Measurements from ENCODE around the gene SLC22A3. TPM values are rescaled to one million over a fixed set of nuclear protein-coding genes. Genes with fewer than 3 reads are reported as not detected.
"Not testable (repeated sequence)": the region's sequence is repeated elsewhere in the genome, so short reads cannot be mapped to it uniquely, and the experiment has no call there.

SLC22A3 gene
- total RNA-seq, 1 experiment from 2014 or later = not detected

DNA sequence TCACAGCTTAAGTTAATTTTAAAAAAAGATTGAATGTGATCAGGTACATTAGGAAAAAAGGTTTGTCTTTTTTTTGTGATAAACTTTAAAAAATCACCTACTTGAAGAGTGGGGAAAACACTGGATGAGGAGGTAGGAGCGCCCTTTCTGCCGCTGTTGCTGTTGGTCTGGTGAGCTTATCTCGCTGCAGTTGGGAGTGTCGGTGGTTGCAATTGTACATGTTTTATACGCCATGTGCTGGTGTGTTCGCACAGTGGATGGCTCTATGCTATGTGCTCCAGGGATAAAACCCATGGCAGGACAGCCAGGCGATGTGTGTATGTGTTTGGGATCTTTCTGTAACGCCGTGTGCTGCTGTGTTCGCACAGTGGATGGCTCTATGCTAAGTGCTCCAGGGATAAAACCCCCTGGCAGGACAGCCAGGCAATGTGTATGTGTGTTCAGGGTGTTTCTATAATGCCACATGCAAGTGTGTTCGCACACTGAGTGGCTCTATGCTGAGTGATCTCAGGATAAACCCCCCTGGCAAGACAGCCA lies 1.7 kb downstream of the SLC22A3 start:
- no peaks in the 10 kb centered on the region for H3K36me3 ChIP-seq
- no peaks in the 10 kb centered on the region for H3K4me1 ChIP-seq
- peaks cover 11% of the 10 kb centered on the region for H3K27me3 ChIP-seq
- DNase-seq = no peak
- H3K9me3 ChIP-seq (replicated peaks) = no peaks in the 10 kb centered on the region
- H3K27ac ChIP-seq = no peak overlapping the region
- no peak overlapping the region for H3K4me3 ChIP-seq

DNA sequence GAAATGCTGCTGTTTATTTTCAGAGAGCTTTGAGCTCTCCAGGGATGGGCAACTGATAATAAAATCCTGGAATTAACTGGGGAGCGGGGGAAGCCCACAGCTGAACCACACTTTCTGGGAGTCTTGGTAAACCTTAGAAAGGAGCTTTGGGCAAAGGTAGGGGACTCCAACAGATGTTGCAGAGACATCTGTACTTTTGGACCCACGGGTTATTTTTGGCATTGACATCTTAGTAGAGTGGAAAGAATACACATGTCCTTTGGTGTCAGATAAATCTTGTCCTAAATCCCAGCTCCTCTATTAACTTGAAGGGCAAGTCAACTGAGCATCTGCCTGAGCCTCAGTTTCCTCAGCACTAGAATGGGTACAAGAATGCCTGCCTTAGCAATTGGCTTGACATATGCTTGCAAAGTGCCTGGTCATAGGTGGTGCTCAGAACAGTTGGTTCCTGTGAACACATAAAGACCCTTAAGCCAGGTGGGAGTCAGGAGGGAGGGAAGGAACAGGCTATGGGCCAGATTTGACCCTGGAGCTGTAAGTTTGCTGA lies 5.8 kb downstream of the SLC22A3 start:
- H3K4me3 ChIP-seq = no peak overlapping the region
- peaks cover 14% of the 10 kb centered on the region for H3K27me3 ChIP-seq
- H3K9me3 ChIP-seq (replicated peaks) = no peaks in the 10 kb centered on the region

GRCh38 chr6:160355001-160355400 lies 6.8 kb downstream of the SLC22A3 start:
- Histone ChIP-seq H3K9me3 (replicated peaks) (no peaks in the 10 kb centered on the region), H3K27me3 (peaks cover 15% of the 10 kb centered on the region)
- DNase-seq = no peak

More for the DNA sequence above, 5.8 kb downstream of the SLC22A3 start:
- Histone ChIP-seq H3K4me1 (no peaks in the 10 kb centered on the region), H3K36me3 (no peaks in the 10 kb centered on the region), H3K27ac (no peak overlapping the region)
- no peak for DNase-seq

GRCh38 chr6:160356074-160356744 lies 8.0 kb downstream of the SLC22A3 start:
- no peak for DNase-seq
- no peaks in the 10 kb centered on the region for H3K9me3 ChIP-seq (replicated peaks)
- H3K27me3 ChIP-seq = peaks cover 17% of the 10 kb centered on the region
- no peak overlapping the region for H3K4me3 ChIP-seq
- H3K4me1 ChIP-seq = no peaks in the 10 kb centered on the region
- no peaks in the 10 kb centered on the region for H3K36me3 ChIP-seq
- no peak overlapping the region for H3K27ac ChIP-seq

More at GRCh38 chr6:160355001-160355400, 6.8 kb downstream of the SLC22A3 start:
- H3K27ac ChIP-seq = no peak overlapping the region
- H3K36me3 ChIP-seq = no peaks in the 10 kb centered on the region
- H3K4me3 ChIP-seq = no peak overlapping the region
- H3K4me1 ChIP-seq = no peaks in the 10 kb centered on the region

DNA sequence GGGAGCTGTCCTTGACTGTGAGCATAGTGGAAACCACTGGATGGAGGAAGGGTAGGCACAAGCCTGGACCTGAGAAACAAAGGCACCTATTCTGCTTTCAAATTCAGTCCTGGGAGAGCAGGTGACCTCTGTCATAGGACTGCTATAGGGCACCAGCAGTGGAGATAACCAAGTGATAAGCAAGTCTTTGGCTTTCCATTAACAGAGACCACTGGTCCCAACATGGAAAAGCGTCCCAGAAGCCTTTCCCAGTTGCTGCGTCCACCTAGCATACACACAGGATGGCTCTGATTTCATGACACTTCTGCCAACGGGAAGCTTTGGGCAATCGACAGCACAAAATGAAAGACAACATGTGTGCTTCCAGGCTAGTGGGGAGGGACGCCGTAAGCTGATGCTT lies 8.9 kb downstream of the SLC22A3 start:
- Histone ChIP-seq H3K9me3 (replicated peaks) (no peaks in the 10 kb centered on the region), H3K4me3 (no peak overlapping the region), H3K27me3 (peaks cover 11% of the 10 kb centered on the region), H3K36me3 (no peaks in the 10 kb centered on the region), H3K27ac (no peak overlapping the region), H3K4me1 (no peaks in the 10 kb centered on the region)
- no peak for DNase-seq

DNA sequence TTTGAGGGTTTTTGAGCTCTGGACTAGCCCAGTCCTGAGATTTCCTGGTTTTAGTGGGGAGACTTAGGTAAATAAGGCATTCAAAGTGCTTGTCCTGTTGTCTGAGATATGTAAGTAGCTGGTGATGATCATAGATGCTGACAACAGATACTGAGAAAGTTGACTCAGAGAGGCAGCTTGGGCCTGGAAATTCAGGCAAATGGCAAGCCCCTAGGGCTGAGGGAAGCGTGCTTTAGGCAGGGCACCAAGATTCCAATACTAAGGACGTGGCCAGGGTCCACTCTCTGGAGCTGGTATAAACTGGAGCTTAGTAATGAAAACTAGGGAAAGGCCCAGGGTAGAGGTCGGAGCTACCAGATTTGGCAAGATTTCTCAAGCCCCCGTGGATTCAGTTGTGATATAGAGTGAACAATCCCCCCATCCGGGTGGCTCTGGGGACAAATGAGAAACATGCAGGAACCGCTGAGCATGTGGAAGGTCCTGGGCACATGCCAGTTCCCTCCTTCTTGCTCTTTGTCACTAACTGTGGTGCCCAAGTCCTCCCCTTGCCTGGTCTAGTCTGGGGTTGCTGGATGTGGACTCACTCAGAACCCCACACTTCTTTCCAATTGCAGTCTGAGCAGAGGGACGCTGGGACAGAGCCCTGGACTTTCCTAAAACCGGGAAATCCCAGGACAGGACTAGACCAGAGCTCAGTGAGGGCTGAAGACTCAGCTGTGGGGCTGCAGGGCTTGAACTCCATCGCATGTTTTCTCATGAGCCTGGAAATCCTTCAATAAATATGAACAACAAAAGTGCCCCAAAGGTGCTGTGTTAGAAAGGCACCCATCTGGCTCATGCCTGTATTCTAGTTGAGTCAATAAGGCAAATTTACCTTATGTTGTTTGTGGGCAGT lies 10.3 kb downstream of the SLC22A3 start:
- no peak for DNase-seq
- Histone ChIP-seq H3K9me3 (replicated peaks) (no peaks in the 10 kb centered on the region), H3K4me3 (no peak overlapping the region), H3K27ac (no peak overlapping the region), H3K36me3 (no peaks in the 10 kb centered on the region), H3K4me1 (no peaks in the 10 kb centered on the region), H3K27me3 (peaks cover 11% of the 10 kb centered on the region)

- H3K36me3 ChIP-seq = no peaks in the 10 kb centered on the region
- no peak overlapping the region for H3K4me3 ChIP-seq
- no peaks in the 10 kb centered on the region for H3K4me1 ChIP-seq
- no peak overlapping the region for H3K27ac ChIP-seq
- no peaks in the 10 kb centered on the region for H3K9me3 ChIP-seq (replicated peaks)
- no peak for DNase-seq
- H3K27me3 ChIP-seq = peaks cover 7% of the 10 kb centered on the region
Observed at GRCh38 chr6:160360955-160361354, 12.8 kb downstream of the SLC22A3 start.

- Histone ChIP-seq H3K36me3 (no peaks in the 10 kb centered on the region), H3K27ac (no peak overlapping the region), H3K27me3 (peaks cover 7% of the 10 kb centered on the region), H3K4me1 (no peaks in the 10 kb centered on the region), H3K9me3 (replicated peaks) (no peaks in the 10 kb centered on the region), H3K4me3 (no peak overlapping the region)
- no peak for DNase-seq
Observed at GRCh38 chr6:160362556-160362955, 14.4 kb downstream of the SLC22A3 start.

- no peaks in the 10 kb centered on the region for H3K36me3 ChIP-seq
- no peak for DNase-seq
- H3K27me3 ChIP-seq = peaks cover 3% of the 10 kb centered on the region; the same call in 1 of the 2 replicates
- no peak overlapping the region for H3K27ac ChIP-seq
- no peaks in the 10 kb centered on the region for H3K9me3 ChIP-seq (replicated peaks)
- H3K4me1 ChIP-seq = no peaks in the 10 kb centered on the region
- H3K4me3 ChIP-seq = no peak overlapping the region
Observed at GRCh38 chr6:160363016-160363996, 15.1 kb downstream of the SLC22A3 start.

DNA sequence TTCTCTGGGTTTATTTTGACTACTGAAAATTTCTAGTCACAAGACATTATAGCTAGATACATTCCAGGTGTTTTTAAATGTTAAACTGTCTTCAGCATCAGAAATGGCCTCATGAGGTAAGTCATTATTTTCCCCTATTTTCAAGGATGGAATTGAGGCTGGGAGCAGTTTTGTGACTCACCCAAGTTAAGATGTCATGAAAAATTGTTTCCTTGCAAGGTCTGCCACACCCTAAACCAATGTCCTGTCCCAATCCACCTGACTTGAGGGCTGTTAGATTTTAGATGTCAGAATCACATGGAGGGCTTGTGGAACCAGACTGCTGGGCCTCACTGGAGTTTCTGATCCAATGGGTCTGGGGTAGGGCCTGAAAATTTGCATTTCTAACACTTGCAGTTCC lies 16.9 kb downstream of the SLC22A3 start:
- no peak overlapping the region for H3K27ac ChIP-seq
- H3K4me3 ChIP-seq = no peak overlapping the region
- no peaks in the 10 kb centered on the region for H3K4me1 ChIP-seq
- H3K27me3 ChIP-seq = peaks cover 1% of the 10 kb centered on the region; the same call in 1 of the 2 replicates
- H3K36me3 ChIP-seq = no peaks in the 10 kb centered on the region
- H3K9me3 ChIP-seq (replicated peaks) = no peaks in the 10 kb centered on the region
- DNase-seq = no peak

GRCh38 chr6:160367798-160368547 lies 19.8 kb downstream of the SLC22A3 start:
- Histone ChIP-seq H3K36me3 (no peaks in the 10 kb centered on the region), H3K4me3 (no peak overlapping the region), H3K9me3 (replicated peaks) (no peaks in the 10 kb centered on the region), H3K27me3 (no peaks in the 10 kb centered on the region; the same call in 1 of the 2 replicates), H3K4me1 (no peaks in the 10 kb centered on the region), H3K27ac (no peak overlapping the region)
- DNase-seq = no peak

GRCh38 chr6:160368670-160369069 lies 20.5 kb downstream of the SLC22A3 start:
- H3K27me3 ChIP-seq = no peaks in the 10 kb centered on the region; the same call in 1 of the 2 replicates
- H3K27ac ChIP-seq = no peak overlapping the region
- H3K4me1 ChIP-seq = no peaks in the 10 kb centered on the region
- H3K9me3 ChIP-seq (replicated peaks) = no peaks in the 10 kb centered on the region
- no peak overlapping the region for H3K4me3 ChIP-seq
- DNase-seq = no peak
- no peaks in the 10 kb centered on the region for H3K36me3 ChIP-seq

GRCh38 chr6:160373601-160374000 lies 25.4 kb downstream of the SLC22A3 start:
- H3K4me1 ChIP-seq; H3K4me3 ChIP-seq; H3K27me3 ChIP-seq; H3K27ac ChIP-seq; H3K9me3 ChIP-seq (replicated peaks); H3K36me3 ChIP-seq; DNase-seq: not testable (repeated sequence)
